Liver (tissue), 9 donors: Measurements from ENCODE around the gene IL1RAPL2. TPM values are rescaled to one million over a fixed set of nuclear protein-coding genes. Genes with fewer than 3 reads are reported as not detected.

Experiments
- DNase-seq: peaks from one replicate; pipeline ENCODE4 v3.0.0-alpha.2; 2017; ENCODE audit warnings: low spot score
- H3K27ac ChIP-seq, 2 donors: one replicate each; pipeline ENCODE4 v1.7.0; 2013; ENCODE audit warnings: inconsistent platforms in 2 of 2, low read length in 2 of 2, control low read depth in 1 of 2, low read depth in 1 of 2, mild to moderate bottlenecking in 1 of 2
- H3K27me3 ChIP-seq, 4 donors: one replicate each; pipeline versions ENCODE4 v1.6.1 to v1.7.0; 2013; ENCODE audit warnings: low read length in 3 of 4, inconsistent platforms in 1 of 4, mild to moderate bottlenecking in 1 of 4, moderate library complexity in 1 of 4; ENCODE audit not compliant: control insufficient read depth in 4 of 4, insufficient read depth in 4 of 4
- H3K36me3 ChIP-seq, 4 donors: one replicate each; pipeline versions ENCODE4 v1.6.1 to v1.7.0; 2013; ENCODE audit warnings: low read length in 3 of 4, mild to moderate bottlenecking in 3 of 4, low read depth in 1 of 4, moderate library complexity in 1 of 4; ENCODE audit not compliant: control insufficient read depth in 4 of 4, insufficient read depth in 3 of 4
- H3K4me1 ChIP-seq, 4 donors: one replicate each; pipeline versions ENCODE4 v1.6.1 to v1.7.0; 2013; ENCODE audit warnings: low read length in 3 of 4, mild to moderate bottlenecking in 3 of 4, moderate library complexity in 1 of 4; ENCODE audit not compliant: control insufficient read depth in 4 of 4, insufficient read depth in 4 of 4
- H3K4me3 ChIP-seq, 3 donors: one replicate each; pipeline versions ENCODE4 v1.6.1 to v1.7.0; 2013; ENCODE audit warnings: low read length in 3 of 3, control low read depth in 1 of 3, low read depth in 1 of 3, mild to moderate bottlenecking in 1 of 3
- H3K9ac ChIP-seq, 2 donors: one replicate each; pipeline ENCODE4 v1.7.0; 2013; ENCODE audit warnings: low read length in 2 of 2, mild to moderate bottlenecking in 2 of 2, moderate library complexity in 2 of 2, control low read depth in 1 of 2, low read depth in 1 of 2
- H3K9me3 ChIP-seq, 4 donors: one replicate each; pipeline versions ENCODE4 v1.6.1 to v1.7.0; 2013; ENCODE audit warnings: low read length in 3 of 4; ENCODE audit not compliant: control insufficient read depth in 4 of 4
- EGR1 ChIP-seq, 2 donors: IDR thresholded peaks; 2 replicates each; pipeline ENCODE4 v1.6.1; 2016 to 2018; ENCODE audit warnings: antibody characterized with exemption in 2 of 2, low read depth in 2 of 2
- FOXA1 ChIP-seq: IDR thresholded peaks from 2 replicates; pipeline ENCODE4 v1.6.1; 2016; ENCODE audit warnings: antibody characterized with exemption
- GABPA ChIP-seq, 2 donors: IDR thresholded peaks in 1 of 2; conservative IDR thresholded peaks in 1 of 2; 2 replicates each; pipeline ENCODE4 v1.6.1; 2016; ENCODE audit warnings: antibody characterized with exemption in 2 of 2, mild to moderate bottlenecking in 1 of 2, moderate library complexity in 1 of 2
- HNF4A ChIP-seq, 2 donors: conservative IDR thresholded peaks; 2 replicates each; pipeline ENCODE4 v1.6.1; 2016; ENCODE audit warnings: antibody characterized with exemption in 2 of 2, mild to moderate bottlenecking in 2 of 2
- HNF4G ChIP-seq: IDR thresholded peaks from 2 replicates; pipeline ENCODE4 v1.6.1; 2016; ENCODE audit warnings: antibody characterized with exemption
- JUND ChIP-seq, 2 donors: IDR thresholded peaks; 2 replicates each; pipeline ENCODE4 v1.6.1; 2016; ENCODE audit warnings: antibody characterized with exemption in 2 of 2
- RAD21 ChIP-seq, 2 donors: IDR thresholded peaks; 2 replicates each; pipeline ENCODE4 v1.6.1; 2016; ENCODE audit warnings: antibody characterized with exemption in 2 of 2, mild to moderate bottlenecking in 2 of 2
- RXRA ChIP-seq, 2 donors: IDR thresholded peaks; 2 replicates each; pipeline ENCODE4 v1.6.1; 2017 to 2018; ENCODE audit warnings: antibody characterized with exemption in 2 of 2, mild to moderate bottlenecking in 1 of 2
- SP1 ChIP-seq: IDR thresholded peaks from 2 replicates; pipeline ENCODE4 v1.6.1; 2018; ENCODE audit warnings: antibody characterized with exemption, mild to moderate bottlenecking
- YY1 ChIP-seq: IDR thresholded peaks from 2 replicates; pipeline ENCODE4 v1.6.1; 2016; ENCODE audit warnings: antibody characterized with exemption, mild to moderate bottlenecking
- WGBS: extraction: QIAGEN DNeasy Blood & Tissue Kit; methylation state at CpG from one replicate; pipeline ENCODE4 v1.1.7; 2013; 5-methylcytosine and 5-hydroxymethylcytosine counted together
- polyA plus RNA-seq, 2 donors: library from polyadenylated mRNA; stranded (reverse) in 1 of 2; unstranded in 1 of 2; fragments of 200-250 nt in 1 of 2; fragments of >200 nt in 1 of 2; fragmentation: Nextera tagmentation in 1 of 2; extraction: Ambion mirVana in 1 of 2; gene quantifications; one replicate each; pipeline versions ENCODE4 v1.2.1 to v1.2.3, GENCODE V29; 2013 to 2015
- total RNA-seq, 2 donors: library from RNA; depleted of rRNA; stranded (reverse); fragments of >200 nt; gene quantifications; one replicate each; pipeline ENCODE4 v1.2.3, GENCODE V29; 2014
- TF ChIP-seq, protein P1 (sequence below): IDR thresholded peaks from 2 replicates; pipeline ENCODE4 v1.6.1; 2016; ENCODE audit warnings: antibody characterized with exemption
- TF ChIP-seq, protein P2 (sequence below): IDR thresholded peaks from 2 replicates; pipeline ENCODE4 v1.6.1; 2016; ENCODE audit warnings: antibody characterized with exemption, mild to moderate bottlenecking
- TF ChIP-seq, protein P3 (sequence below): fragments of 150-350 bp; IDR thresholded peaks from 2 replicates; pipeline ENCODE4 v1.5.1; 2017; ENCODE audit warnings: improper control_type of control experiment, low read depth, low read length; ENCODE audit not compliant: missing input control
- donor health status: healthy.
- donor health status: healthy.
- donor health status: healthy.
- donor health status: healthy.
- donor health status: healthy.

IL1RAPL2 gene
- total and polyA plus RNA-seq, 4 donors, result 0.20 to 1.6 (median 0.91) TPM

DNA sequence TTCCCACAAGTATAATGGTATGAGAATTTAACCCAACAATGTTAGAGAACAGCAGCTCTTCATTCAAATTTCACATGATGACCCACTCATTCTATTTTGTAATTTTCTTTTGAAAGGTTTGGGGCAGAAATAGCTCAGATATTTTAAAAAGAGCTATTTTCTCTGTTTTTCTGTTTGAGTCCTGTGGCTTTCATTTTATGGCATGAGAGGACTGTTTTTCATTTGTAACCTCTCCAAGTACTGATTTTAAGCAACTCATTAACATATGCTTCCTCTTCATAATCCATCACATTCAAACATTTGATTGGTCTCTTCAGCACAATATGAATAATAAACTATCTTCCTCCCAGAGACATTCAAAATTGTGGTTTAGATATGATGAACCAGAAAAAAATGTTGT lies 783.5 kb downstream of the IL1RAPL2 start:
- TF ChIP-seq RAD21 (IDR thresholded peaks at IDR 0.05), result no peak
- no peak for TF ChIP-seq GABPA (IDR thresholded peaks at IDR 0.05 in 1 of 2, conservative IDR thresholded peaks at IDR 0.05 in 1 of 2)
- TF ChIP-seq HNF4A (conservative IDR thresholded peaks at IDR 0.05), result no peak
- no peak for TF ChIP-seq FOXA1
- no peak for TF ChIP-seq RXRA (IDR thresholded peaks at IDR 0.05)
- TF ChIP-seq SP1, result no peak
- no peak overlapping the region for H3K27ac ChIP-seq
- H3K9ac ChIP-seq, result no peak overlapping the region
- no peak for DNase-seq
- no peaks in the 10 kb centered on the region for H3K4me1 ChIP-seq
- no peak overlapping the region for H3K4me3 ChIP-seq
- H3K27me3 ChIP-seq, result no peaks in the 10 kb centered on the region
- H3K9me3 ChIP-seq, result no peaks in the 10 kb centered on the region
- no peaks in the 10 kb centered on the region for H3K36me3 ChIP-seq

DNA sequence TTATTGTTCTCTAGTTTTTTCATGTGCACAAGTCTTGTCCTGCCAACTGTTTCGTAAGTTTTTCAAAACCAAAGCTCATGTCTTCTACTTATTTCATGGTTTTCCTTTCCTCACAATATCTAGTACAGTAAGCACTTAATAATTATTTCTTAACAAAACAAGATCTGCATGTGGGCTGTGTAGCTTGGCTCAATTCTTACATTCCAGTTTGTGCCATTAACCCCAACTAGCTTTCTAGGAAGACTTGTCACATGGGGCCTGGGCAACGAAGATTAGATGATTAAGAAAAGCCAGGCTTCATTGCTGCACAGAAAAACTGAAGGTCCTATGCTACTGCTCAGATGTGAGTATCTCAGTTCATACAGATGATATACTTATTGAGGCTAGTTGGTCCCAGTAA lies 809.8 kb downstream of the IL1RAPL2 start:
- TF ChIP-seq YY1 (no peak), JUND (IDR thresholded peaks at IDR 0.05) (no peak), HNF4A (conservative IDR thresholded peaks at IDR 0.05) (no peak), HNF4G (no peak), GABPA (IDR thresholded peaks at IDR 0.05 in 1 of 2, conservative IDR thresholded peaks at IDR 0.05 in 1 of 2) (no peak), FOXA1 (no peak)
- TF ChIP-seq, protein P1, sequence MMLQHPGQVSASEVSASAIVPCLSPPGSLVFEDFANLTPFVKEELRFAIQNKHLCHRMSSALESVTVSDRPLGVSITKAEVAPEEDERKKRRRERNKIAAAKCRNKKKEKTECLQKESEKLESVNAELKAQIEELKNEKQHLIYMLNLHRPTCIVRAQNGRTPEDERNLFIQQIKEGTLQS, result no peak
- TF ChIP-seq, protein P2, sequence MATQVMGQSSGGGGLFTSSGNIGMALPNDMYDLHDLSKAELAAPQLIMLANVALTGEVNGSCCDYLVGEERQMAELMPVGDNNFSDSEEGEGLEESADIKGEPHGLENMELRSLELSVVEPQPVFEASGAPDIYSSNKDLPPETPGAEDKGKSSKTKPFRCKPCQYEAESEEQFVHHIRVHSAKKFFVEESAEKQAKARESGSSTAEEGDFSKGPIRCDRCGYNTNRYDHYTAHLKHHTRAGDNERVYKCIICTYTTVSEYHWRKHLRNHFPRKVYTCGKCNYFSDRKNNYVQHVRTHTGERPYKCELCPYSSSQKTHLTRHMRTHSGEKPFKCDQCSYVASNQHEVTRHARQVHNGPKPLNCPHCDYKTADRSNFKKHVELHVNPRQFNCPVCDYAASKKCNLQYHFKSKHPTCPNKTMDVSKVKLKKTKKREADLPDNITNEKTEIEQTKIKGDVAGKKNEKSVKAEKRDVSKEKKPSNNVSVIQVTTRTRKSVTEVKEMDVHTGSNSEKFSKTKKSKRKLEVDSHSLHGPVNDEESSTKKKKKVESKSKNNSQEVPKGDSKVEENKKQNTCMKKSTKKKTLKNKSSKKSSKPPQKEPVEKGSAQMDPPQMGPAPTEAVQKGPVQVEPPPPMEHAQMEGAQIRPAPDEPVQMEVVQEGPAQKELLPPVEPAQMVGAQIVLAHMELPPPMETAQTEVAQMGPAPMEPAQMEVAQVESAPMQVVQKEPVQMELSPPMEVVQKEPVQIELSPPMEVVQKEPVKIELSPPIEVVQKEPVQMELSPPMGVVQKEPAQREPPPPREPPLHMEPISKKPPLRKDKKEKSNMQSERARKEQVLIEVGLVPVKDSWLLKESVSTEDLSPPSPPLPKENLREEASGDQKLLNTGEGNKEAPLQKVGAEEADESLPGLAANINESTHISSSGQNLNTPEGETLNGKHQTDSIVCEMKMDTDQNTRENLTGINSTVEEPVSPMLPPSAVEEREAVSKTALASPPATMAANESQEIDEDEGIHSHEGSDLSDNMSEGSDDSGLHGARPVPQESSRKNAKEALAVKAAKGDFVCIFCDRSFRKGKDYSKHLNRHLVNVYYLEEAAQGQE, result no peak
- H3K9ac ChIP-seq, result no peak overlapping the region
- WGBS, result 46% methylated on average over 2 of the region's 2 CpGs
- no peak overlapping the region for H3K4me3 ChIP-seq
- no peaks in the 10 kb centered on the region for H3K27me3 ChIP-seq
- DNase-seq, result no peak
- H3K9me3 ChIP-seq, result no peaks in the 10 kb centered on the region
- no peak overlapping the region for H3K27ac ChIP-seq
- no peaks in the 10 kb centered on the region for H3K36me3 ChIP-seq
- H3K4me1 ChIP-seq, result no peaks in the 10 kb centered on the region

DNA sequence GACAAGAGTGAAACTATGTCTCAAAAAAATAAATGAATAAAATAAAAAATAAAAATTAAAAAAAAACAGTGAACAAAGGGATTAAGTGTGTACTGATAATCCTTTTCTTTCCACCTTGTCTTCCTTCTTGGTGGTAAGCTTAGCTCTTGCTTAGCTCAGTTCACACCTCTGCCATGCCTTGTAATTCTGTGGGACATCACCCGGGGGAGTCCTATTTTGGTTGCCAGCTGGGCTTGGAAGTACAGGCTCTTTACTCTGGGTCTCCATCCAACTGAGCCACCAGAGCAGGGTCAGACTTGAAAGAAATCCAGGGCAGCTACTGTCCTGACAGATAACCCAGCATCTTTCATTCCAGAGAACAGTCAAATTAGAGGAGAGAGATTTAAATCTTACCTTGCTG lies 858.7 kb downstream of the IL1RAPL2 start:
- Histone ChIP-seq H3K4me1 (no peaks in the 10 kb centered on the region), H3K9ac (no peak overlapping the region), H3K36me3 (no peaks in the 10 kb centered on the region), H3K9me3 (no peaks in the 10 kb centered on the region), H3K27ac (no peak overlapping the region), H3K4me3 (no peak overlapping the region), H3K27me3 (no peaks in the 10 kb centered on the region)
- 81% methylated on average over 1 of the region's 1 CpG for WGBS
- DNase-seq, result no peak
- TF ChIP-seq EGR1 (IDR thresholded peaks at IDR 0.05; ENCODE audit: low read depth in 2 of 2) (no peak), YY1 (no peak), HNF4A (conservative IDR thresholded peaks at IDR 0.05) (no peak), SP1 (no peak)
- TF ChIP-seq, protein P3, sequence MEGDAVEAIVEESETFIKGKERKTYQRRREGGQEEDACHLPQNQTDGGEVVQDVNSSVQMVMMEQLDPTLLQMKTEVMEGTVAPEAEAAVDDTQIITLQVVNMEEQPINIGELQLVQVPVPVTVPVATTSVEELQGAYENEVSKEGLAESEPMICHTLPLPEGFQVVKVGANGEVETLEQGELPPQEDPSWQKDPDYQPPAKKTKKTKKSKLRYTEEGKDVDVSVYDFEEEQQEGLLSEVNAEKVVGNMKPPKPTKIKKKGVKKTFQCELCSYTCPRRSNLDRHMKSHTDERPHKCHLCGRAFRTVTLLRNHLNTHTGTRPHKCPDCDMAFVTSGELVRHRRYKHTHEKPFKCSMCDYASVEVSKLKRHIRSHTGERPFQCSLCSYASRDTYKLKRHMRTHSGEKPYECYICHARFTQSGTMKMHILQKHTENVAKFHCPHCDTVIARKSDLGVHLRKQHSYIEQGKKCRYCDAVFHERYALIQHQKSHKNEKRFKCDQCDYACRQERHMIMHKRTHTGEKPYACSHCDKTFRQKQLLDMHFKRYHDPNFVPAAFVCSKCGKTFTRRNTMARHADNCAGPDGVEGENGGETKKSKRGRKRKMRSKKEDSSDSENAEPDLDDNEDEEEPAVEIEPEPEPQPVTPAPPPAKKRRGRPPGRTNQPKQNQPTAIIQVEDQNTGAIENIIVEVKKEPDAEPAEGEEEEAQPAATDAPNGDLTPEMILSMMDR, result no peak
